GM12891 (cell line): ENCODE data around the gene CCDC81.

ENCODE experiments used
- POLR2A ChIP-seq: IDR thresholded peaks from 2 replicates; pipeline ENCODE4 v1.6.1; 2011; ENCODE audit warnings: low read depth, low read length, control low read depth
- POLR2AphosphoS5 ChIP-seq: IDR thresholded peaks from 2 replicates; pipeline ENCODE4 v1.6.1; 2011; ENCODE audit warnings: low read depth, low read length, control low read depth
- POU2F2 ChIP-seq: IDR thresholded peaks from 2 replicates; pipeline ENCODE4 v1.6.1; 2011; ENCODE audit warnings: low read depth, mild to moderate bottlenecking, control low read depth, low read length, moderate library complexity
- SPI1 ChIP-seq: IDR thresholded peaks from 2 replicates; pipeline ENCODE4 v1.6.1; 2011; ENCODE audit warnings: low read depth, low read length, control low read depth
- TAF1 ChIP-seq: IDR thresholded peaks from 2 replicates; pipeline ENCODE4 v1.6.1; 2011; ENCODE audit warnings: low read depth, low read length, control low read depth

- TF ChIP-seq POLR2A (no peak), POLR2AphosphoS5 (no peak), SPI1 (no peak), POU2F2 (no peak), TAF1 (no peak)
Measured at GRCh38 chr11:86372586-86372985, 2.1 kb upstream of the CCDC81 start.
